AG04449 (cell line): ENCODE data around the gene RANBP3.

Experiments
- CTCF ChIA-PET: fragments of 350-600 bp; formaldehyde crosslinking; extraction: SDS; loops from one replicate; lab custom pipeline; 2021; ENCODE audit warnings: antibody characterized with exemption; lab: Yijun Ruan, JAX
- POLR2A ChIA-PET: fragments of 400-600, 350-600 bp; formaldehyde crosslinking; extraction: SDS; loops from one replicate; lab custom pipeline; 2020; ENCODE audit warnings: antibody characterized with exemption, inconsistent platforms; lab: Yijun Ruan, JAX
- DNase-seq: peaks from one replicate; pipeline ENCODE4 v3.0.0-alpha.2; 2010; ENCODE audit warnings: low read depth, low spot score
- H3K4me3 ChIP-seq: 2 replicates; pipeline ENCODE4 v1.5.1; 2011; ENCODE audit warnings: low read depth, mild to moderate bottlenecking, control low read depth, low read length
- TF ChIP-seq, protein P1 (sequence below): IDR thresholded peaks from one replicate; pipeline ENCODE4 v1.5.1; 2011; ENCODE audit warnings: mild to moderate bottlenecking, moderate library complexity, low read length, control low read depth, inconsistent platforms; ENCODE audit not compliant: insufficient read depth; ENCODE audit errors: missing control alignments

RANBP3 gene

DNA sequence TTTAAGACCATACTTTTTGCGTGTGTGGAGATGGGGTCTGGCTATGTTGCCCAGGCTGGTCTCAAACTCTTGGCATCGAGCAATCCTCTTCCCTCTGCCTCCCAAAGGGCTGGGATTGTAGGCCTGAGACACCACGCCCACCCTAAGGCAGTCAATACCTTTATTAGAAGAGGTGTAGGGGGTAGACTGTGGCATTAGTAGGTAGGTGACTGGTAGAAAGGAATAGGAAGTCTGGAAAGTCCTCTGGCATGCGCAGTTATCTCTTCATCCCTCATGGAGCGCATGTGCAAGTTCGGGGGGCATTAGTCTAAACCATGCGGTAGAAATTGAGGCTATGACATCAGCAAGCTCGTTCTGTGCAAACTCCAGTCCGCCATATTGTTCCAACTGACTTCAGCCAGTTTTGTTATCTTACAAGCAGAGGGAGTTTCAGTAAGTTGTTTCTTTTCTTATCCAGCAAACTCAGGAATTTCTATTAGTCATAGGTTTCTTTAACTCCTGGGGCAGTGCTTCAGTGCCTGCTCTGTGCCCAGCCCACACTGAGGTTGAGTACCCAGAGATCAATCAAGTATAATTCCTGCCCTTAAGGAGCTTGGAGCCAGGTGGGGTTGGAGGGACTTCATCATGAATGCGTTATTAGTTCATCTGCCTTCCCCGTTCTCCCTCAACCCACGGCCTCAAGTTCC is 7.3 kb upstream of the RANBP3 start:
- ChIA-PET CTCF (interaction anchor here (0.6 to 8.3 kb wide), 14 partner anchors 7 to 181 kb away, joined by 3 to 122 read pairs (median 5); partner anchors contain the start of gene RANBP3), POLR2A (no interaction called here)
- no peak for DNase-seq

GRCh38 chr19:5984600-5984999 is 6.7 kb upstream of the RANBP3 start:
- H3K4me3 ChIP-seq = no peak overlapping the region
- DNase-seq = no peak
- TF ChIP-seq, protein P1, sequence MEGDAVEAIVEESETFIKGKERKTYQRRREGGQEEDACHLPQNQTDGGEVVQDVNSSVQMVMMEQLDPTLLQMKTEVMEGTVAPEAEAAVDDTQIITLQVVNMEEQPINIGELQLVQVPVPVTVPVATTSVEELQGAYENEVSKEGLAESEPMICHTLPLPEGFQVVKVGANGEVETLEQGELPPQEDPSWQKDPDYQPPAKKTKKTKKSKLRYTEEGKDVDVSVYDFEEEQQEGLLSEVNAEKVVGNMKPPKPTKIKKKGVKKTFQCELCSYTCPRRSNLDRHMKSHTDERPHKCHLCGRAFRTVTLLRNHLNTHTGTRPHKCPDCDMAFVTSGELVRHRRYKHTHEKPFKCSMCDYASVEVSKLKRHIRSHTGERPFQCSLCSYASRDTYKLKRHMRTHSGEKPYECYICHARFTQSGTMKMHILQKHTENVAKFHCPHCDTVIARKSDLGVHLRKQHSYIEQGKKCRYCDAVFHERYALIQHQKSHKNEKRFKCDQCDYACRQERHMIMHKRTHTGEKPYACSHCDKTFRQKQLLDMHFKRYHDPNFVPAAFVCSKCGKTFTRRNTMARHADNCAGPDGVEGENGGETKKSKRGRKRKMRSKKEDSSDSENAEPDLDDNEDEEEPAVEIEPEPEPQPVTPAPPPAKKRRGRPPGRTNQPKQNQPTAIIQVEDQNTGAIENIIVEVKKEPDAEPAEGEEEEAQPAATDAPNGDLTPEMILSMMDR = no peak
- ChIA-PET CTCF (interaction anchor here (0.6 to 8.3 kb wide), 11 partner anchors 9 to 181 kb away, joined by 3 to 122 read pairs (median 6); no protein-coding TSS in a partner anchor), POLR2A (no interaction called here)

More for the DNA sequence above, 7.3 kb upstream of the RANBP3 start:
- H3K4me3 ChIP-seq = no peak overlapping the region
- TF ChIP-seq, protein P1 = no peak

DNA sequence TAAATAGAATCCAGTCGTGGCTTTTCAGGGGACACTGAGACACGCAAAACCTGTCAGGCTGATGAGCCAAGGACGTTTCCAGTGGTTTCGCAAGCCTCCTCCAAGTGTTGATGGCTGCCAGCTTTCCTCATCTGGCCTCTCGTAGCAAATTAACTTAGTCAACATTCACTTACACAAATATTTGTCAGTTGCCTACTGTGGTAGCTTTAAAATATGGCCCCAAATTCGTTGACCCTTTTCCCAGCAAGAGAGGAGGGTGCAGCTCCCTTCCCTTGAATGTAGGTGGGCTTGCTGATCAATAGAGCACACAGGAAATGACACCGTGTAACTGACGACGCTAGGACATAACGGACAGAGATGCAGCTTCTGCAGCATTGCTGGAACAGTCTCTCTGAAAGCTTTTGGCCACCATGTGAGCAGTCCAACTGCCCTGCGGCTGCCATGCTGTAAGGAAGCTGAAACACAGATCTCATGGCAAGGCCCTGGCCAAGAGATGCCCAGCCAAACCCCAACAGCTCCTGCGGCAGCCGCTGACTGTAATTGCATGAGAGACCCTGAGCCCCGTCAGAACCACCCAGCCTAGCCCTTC is 5.5 kb upstream of the RANBP3 start:
- CTCF ChIA-PET = interaction anchor here (0.7 to 8.3 kb wide), 6 partner anchors 10 to 179 kb away, joined by 3 to 122 read pairs (median 6); no protein-coding TSS in a partner anchor
- POLR2A ChIA-PET = no interaction called here
- no peak for DNase-seq
- TF ChIP-seq, protein P1 = no peak
- no peak overlapping the region for H3K4me3 ChIP-seq

GRCh38 chr19:5978606-5979552 is 939 bp upstream of the RANBP3 start:
- peak overlapping the region; percentile 91 for H3K4me3 ChIP-seq
- TF ChIP-seq, protein P1 = no peak
- no peak for DNase-seq
- ChIA-PET POLR2A (interaction anchor here (1.0 kb wide), 2 partner anchors 11 to 12 kb away, joined by 3 to 4 read pairs; no protein-coding TSS in a partner anchor), CTCF (interaction anchor here (1.0 to 8.3 kb wide), 8 partner anchors 7 to 175 kb away, joined by 4 to 91 read pairs (median 10); partner anchors contain the start of gene NRTN)

DNA sequence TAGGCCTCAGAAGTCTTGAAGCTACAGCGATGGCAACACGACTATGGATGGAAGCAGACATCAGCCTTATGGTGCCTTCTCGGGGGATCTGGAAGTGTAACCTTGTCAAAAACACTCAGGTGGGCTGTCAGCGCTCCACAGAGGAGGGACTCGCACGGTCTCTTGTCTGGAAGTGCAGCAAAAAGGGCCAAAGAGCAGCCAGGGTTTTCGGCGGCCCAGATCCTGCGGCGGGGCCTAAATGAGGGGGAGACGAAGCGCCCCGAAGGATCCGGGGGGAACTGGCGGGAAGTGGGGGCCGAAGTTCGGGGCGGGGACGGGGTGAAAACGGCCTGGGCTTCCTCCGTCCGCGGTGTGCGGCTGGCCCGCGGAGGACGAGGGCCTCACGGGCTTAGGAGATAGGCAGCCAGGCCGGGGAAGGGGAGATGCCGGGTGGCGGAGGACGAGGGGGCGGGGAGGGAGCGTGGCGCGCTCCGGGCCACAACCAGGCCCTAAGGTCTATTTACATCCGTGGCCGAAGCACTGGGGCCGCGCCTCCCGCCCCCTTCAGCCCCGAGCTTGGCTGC is 637 bp downstream of the RANBP3 start:
- no peak for DNase-seq
- TF ChIP-seq, protein P1 = no peak
- ChIA-PET POLR2A (interaction anchor here (1.0 kb wide), 2 partner anchors 9 to 11 kb away, joined by 3 to 4 read pairs; no protein-coding TSS in a partner anchor), CTCF (interaction anchor here (1.4 to 8.3 kb wide), 3 partner anchors 9 to 173 kb away, joined by 4 to 91 read pairs (median 14); partner anchors contain the start of gene NRTN)
- H3K4me3 ChIP-seq = peak overlapping the region; percentile 93
